HG03442 (cell line): Measurements from ENCODE around the gene DSCAM.

Source experiments
- ATAC-seq: cut with Tn5 transposase; IDR thresholded peaks from one replicate; pipeline ENCODE4 v1.9.1; 2021; ENCODE audit warnings: mild to moderate bottlenecking, moderate library complexity; ENCODE audit not compliant: unreplicated experiment

Gene DSCAM

DNA sequence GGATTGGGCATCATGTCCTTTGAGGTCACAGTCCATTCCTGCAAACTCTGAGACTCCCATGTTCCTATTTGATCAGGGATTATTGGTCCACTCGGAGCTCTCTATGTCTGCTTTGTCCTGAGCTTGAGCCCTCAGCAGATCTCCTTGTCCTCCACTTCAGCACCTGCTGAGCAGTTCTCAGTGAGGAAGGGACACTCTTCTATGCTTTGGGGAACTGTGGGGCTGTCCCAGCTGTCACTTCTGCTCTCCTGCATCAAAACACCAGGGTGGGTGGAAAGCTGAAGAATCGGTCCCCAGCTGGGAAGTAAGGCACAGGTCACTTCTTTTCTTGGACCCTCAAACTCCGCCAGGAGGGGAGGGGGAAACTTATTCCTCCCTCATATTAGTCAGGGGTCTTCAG lies 880.2 kb downstream of the DSCAM start:
- no peak for ATAC-seq

DNA sequence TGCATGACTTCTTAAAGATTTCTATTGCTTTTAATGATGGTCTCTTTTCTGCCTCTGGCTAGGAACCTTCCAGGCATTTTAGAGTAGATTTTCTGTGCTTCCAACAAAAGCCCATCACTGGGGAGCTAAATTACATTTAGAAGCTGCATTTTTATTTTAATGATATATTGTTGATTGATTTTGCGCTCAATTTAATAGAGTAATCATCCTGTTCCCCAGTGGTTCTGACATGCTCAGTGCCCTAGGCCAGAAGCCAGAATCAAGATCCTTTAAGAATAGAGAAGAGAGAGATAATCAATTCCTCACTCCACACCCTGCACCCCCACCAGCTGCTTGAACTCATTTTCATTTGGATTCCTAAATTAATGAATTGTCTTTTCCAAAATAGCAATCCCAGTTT lies 881.9 kb downstream of the DSCAM start:
- no peak for ATAC-seq

DNA sequence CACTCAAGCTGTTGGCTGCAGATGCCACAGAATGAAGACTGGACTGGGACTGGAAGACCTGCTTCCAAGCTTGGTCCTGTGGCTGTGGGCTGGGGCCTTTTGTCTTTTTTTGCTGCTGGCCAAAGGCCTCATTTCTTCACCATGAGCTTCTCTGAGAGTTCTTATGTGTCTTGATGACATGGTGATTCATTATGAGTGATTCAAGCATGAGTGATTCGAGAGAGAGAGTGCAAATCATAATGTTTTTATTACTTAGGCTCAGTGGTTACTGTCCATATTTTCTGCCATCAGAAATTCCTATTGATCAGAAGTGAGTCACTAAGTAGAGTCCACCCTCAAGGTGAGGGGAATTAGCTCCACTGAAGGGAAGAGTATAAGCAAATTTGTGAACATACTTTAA lies 885.7 kb downstream of the DSCAM start:
- ATAC-seq, result no peak
